Measurements from ENCODE around the gene MUTYH. TPM values are rescaled to one million over a fixed set of nuclear protein-coding genes. Genes with fewer than 3 reads are reported as not detected.
A peak's percentile ranks its signal among the peaks of the same experiment; 100 is the strongest.

The MUTYH gene
- total RNA-seq, 1 experiment from 2014 or later: 53.2 TPM

DNA sequence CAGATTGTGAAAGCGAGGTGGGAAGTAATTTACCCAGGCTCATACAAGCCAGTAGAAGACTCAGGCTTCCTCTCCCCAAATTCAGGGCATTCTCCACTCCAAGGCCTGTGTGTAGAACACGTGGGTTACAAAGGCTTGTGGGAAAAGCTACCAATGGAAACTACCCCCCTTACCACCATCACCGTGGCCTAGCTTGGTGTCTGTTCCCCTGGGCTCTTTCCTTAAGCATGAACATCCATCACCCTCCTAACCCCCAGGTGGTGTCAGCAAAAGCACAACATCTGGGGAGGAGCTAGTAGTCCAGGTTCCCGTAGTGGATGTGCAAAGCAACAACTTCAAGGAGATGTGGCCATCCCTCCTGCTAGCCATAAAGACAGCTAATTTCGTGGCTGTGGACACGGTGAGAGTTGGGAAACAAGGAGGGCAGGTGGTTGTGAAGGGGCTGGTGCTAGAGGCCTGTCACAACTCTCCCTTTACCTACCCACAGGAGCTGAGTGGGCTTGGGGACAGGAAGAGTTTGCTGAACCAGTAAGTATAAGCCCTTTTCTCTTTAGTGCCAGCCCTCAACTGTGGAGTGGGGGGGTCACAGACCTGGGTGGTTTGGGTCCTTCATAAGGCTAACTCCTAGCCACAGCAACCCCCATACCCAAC, 701 bp upstream of the MUTYH start:
- POLR2A ChIA-PET (ENCODE audit: unreplicated experiment): interaction anchor here (0.6 to 2.3 kb wide), 9 partner anchors 8 to 1417 kb away, joined by 3 to 24 read pairs (median 9); no protein-coding TSS in a partner anchor
- Histone ChIP-seq H3K36me3 (ENCODE audit: low read depth) (0 out of 2 replicates have a peak, but pooled peaks cover 15% of the 10 kb centered on the region), H3K27ac (peak overlapping the region; percentile 86), H3K4me1 (replicated peaks; ENCODE audit: insufficient read depth) (peaks cover 46% of the 10 kb centered on the region), H3K79me2 (ENCODE audit: low read depth) (peaks cover 48% of the 10 kb centered on the region), H3K4me2 (peak overlapping the region; percentile 90), H3K9me2 (ENCODE audit: insufficient read depth) (no peaks in the 10 kb centered on the region), H3K9me3 (ENCODE audit: insufficient read depth, low read depth) (no peaks in the 10 kb centered on the region), H2AFZ (peak overlapping the region; percentile 82; the same call in 1 of the 2 replicates), H3K27me3 (ENCODE audit: insufficient read depth, low read depth) (no peaks in the 10 kb centered on the region), H4K20me1 (ENCODE audit: insufficient read depth) (no peaks in the 10 kb centered on the region), H3F3A (ENCODE audit: insufficient read depth, low read depth) (peaks cover 34% of the 10 kb centered on the region), H3K4me3 (peak overlapping the region; percentile 68)
- DNase-seq: no peak
- intact Hi-C loops (cut with micrococcal nuclease; ENCODE audit: unreplicated experiment): loop anchor here (1.0 to 2.0 kb wide), 5 partner anchors 7 to 610 kb away; partner anchors contain the start of gene RNU5D-1
- no TSS peak for BruUV-seq (replicated peaks)
- CTCF ChIA-PET: interaction anchor here (0.6 to 3.0 kb wide), 4 partner anchors 16 to 558 kb away, joined by 3 to 39 read pairs (median 6); no protein-coding TSS in a partner anchor
- TF ChIP-seq EZH2 (IDR thresholded peaks at IDR 0.05; ENCODE audit: low read depth) (no peak), CTCF (conservative IDR thresholded peaks at IDR 0.05) (no peak)

DNA sequence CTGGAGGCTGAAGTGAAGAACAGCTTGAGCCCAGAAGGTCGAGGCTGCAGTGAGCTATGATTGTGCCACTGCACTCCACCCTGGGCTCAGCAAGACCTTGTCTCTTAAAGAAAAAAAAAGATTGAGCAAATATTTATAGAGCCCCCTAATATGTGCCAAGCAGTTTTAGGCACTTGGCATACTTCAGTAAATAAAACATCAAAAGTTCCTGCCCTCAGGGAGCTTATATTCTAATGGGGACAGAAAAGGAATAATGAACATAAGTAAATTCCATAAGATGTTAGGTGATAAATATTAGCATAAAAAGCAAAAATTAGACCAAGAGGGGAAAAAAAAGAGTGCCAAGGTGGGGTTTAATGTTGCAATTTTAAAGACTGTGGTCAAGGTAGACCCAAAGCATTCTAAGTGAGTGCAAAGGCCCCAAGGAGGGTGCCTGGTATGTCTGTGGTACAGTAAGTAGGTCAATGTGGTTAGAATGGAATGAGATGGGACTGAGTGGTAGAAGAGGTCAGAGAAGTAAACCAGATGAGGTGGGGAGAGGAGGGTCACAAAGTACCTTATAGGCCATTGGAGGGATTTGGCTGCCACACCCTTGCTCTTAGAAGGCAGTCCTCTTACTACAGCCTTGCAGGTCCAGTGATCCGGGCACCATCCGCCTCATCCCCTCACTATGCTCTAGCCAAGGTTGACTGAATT, 2.5 kb downstream of the MUTYH start:
- no peak for TF ChIP-seq EZH2 (IDR thresholded peaks at IDR 0.05; ENCODE audit: low read depth)
- TF ChIP-seq CTCF (conservative IDR thresholded peaks at IDR 0.05): no peak
- Histone ChIP-seq H2AFZ (no peak overlapping the region), H3K27ac (no peak overlapping the region), H3K4me2 (peak overlapping the region; percentile 90; the same call in 1 of the 2 replicates), H3F3A (ENCODE audit: insufficient read depth, low read depth) (peaks cover 41% of the 10 kb centered on the region), H3K9me2 (ENCODE audit: insufficient read depth) (no peaks in the 10 kb centered on the region), H4K20me1 (ENCODE audit: insufficient read depth) (no peaks in the 10 kb centered on the region), H3K9me3 (ENCODE audit: insufficient read depth, low read depth) (no peaks in the 10 kb centered on the region), H3K27me3 (ENCODE audit: insufficient read depth, low read depth) (no peaks in the 10 kb centered on the region), H3K79me2 (ENCODE audit: low read depth) (peaks cover 57% of the 10 kb centered on the region), H3K4me3 (no peak overlapping the region), H3K4me1 (replicated peaks; ENCODE audit: insufficient read depth) (peaks cover 61% of the 10 kb centered on the region), H3K36me3 (ENCODE audit: low read depth) (0 out of 2 replicates have a peak, but pooled peaks cover 8% of the 10 kb centered on the region)
- no TSS peak for BruUV-seq (replicated peaks)
- intact Hi-C loops (cut with micrococcal nuclease; ENCODE audit: unreplicated experiment): loop anchor here (5.0 kb wide), 1 partner anchor 245 kb away; the partner anchor contains the start of gene NASP
- ChIA-PET POLR2A (ENCODE audit: unreplicated experiment) (no interaction called here), CTCF (interaction anchor here (0.6 to 1.6 kb wide), 2 partner anchors 34 to 1612 kb away, joined by 4 to 11 read pairs; no protein-coding TSS in a partner anchor)
- peak; percentile 18 to 51 for DNase-seq

DNA sequence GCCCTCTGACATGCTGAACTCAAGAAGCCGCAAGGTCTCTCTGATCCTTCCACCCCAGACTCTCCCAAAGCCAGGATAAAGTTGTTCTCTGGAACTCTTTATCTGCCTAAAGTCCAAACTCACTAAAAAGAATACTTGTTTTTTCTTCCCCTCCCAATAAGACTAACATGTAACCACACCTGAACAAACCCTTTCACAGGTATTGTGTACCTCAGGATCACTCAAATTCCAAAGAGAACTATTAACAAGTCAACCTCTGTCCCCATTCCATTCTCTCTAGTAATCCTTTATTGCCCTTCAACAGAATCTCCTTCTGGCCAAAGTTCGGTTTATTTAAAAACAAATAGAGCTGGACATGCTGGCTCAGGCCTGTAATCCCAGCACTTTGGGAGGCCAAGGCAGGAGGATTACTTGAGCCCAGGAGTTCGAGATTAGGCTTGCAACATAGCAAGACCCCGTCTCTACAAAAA, 4.3 kb downstream of the MUTYH start:
- Histone ChIP-seq H3K79me2 (ENCODE audit: low read depth) (peaks cover 38% of the 10 kb centered on the region), H3K9me3 (ENCODE audit: insufficient read depth, low read depth) (no peaks in the 10 kb centered on the region), H3K9me2 (ENCODE audit: insufficient read depth) (no peaks in the 10 kb centered on the region), H3K4me1 (replicated peaks; ENCODE audit: insufficient read depth) (peaks cover 50% of the 10 kb centered on the region), H3K27me3 (ENCODE audit: insufficient read depth, low read depth) (no peaks in the 10 kb centered on the region), H3F3A (ENCODE audit: insufficient read depth, low read depth) (peaks cover 42% of the 10 kb centered on the region), H3K27ac (peak overlapping the region; percentile 82), H3K4me2 (peak overlapping the region; percentile 71), H4K20me1 (ENCODE audit: insufficient read depth) (no peaks in the 10 kb centered on the region), H3K36me3 (ENCODE audit: low read depth) (0 out of 2 replicates have a peak, but pooled peaks cover 8% of the 10 kb centered on the region), H2AFZ (no peak overlapping the region), H3K4me3 (peak overlapping the region; percentile 34; the same call in 1 of the 2 replicates)
- CTCF ChIA-PET: no interaction called here
- BruUV-seq (replicated peaks): no TSS peak
- TF ChIP-seq CTCF (conservative IDR thresholded peaks at IDR 0.05) (no peak), EZH2 (IDR thresholded peaks at IDR 0.05; ENCODE audit: low read depth) (no peak)
- peak; percentile 29 to 95 for DNase-seq
- POLR2A ChIA-PET (ENCODE audit: unreplicated experiment): interaction anchor here (0.6 to 0.8 kb wide), 8 partner anchors 8 to 848 kb away, joined by 3 to 9 read pairs (median 4); no protein-coding TSS in a partner anchor
- intact Hi-C loops (cut with micrococcal nuclease; ENCODE audit: unreplicated experiment): loop anchor here (5.0 kb wide), 1 partner anchor 246 kb away; the partner anchor contains the start of gene NASP

Measured in PC-9 (cell line).